ENCODE measurements around the gene MAD1L1. TPM values are rescaled to one million over a fixed set of nuclear protein-coding genes. Genes with fewer than 3 reads are reported as not detected.
"Not testable (repeated sequence)": the region's sequence is repeated elsewhere in the genome, so short reads cannot be mapped to it uniquely, and the experiment has no call there.

Gene MAD1L1
- total and polyA plus RNA-seq, 10 donors, result 47.3 to 118 (median 68.2) TPM

DNA sequence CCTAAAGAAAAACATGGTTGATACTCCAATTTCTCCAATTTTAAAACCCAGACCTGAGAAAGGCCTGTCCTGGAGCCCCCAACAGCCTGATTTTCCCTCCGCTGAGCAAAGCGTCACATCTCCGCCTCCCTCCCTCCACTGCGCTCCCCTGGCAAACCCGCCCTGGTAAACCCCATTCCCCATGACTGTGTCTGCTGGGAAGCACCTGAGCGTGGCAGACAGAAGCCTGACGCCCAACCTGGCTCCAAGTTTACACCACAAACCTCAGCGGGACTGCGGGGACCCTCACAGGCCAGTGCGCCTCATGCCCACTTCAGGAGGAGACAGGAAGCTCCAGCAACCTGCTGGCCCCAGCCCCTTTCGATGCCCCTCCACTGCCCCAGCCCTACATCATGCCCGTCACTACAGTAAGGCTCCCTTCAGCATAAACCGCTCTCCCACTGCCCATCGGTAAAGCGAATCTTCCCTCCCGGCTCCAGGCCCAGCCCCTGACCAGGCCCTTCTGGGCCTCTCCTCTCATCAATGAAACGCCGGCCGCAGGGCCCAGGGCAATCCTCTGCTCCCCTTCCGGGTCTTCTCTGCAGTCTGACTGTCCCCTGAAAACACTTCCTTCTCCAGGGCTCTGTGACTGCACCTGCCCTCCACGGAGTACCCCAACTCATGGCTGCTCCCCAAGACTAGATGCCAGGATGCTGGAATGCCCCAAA lies 233.3 kb downstream of the MAD1L1 start:
- intact Hi-C loops (cut with DNase I; ENCODE audit: low total_unique reads), result no loop called here
- Histone ChIP-seq H3K4me1 (peaks cover 0 to 21% (median 7%) of the 10 kb centered on the region in 6 donors), H3K27me3 (replicated peaks in 1 of 7) (no peaks in the 10 kb centered on the region), H3K4me3 (no peak overlapping the region), H3K27ac (no peak overlapping the region), H3K36me3 (peaks cover 0 to 45% (median 1%) of the 10 kb centered on the region in 6 donors), H3K9me3 (no peaks in the 10 kb centered on the region)
- TF ChIP-seq, protein P1, sequence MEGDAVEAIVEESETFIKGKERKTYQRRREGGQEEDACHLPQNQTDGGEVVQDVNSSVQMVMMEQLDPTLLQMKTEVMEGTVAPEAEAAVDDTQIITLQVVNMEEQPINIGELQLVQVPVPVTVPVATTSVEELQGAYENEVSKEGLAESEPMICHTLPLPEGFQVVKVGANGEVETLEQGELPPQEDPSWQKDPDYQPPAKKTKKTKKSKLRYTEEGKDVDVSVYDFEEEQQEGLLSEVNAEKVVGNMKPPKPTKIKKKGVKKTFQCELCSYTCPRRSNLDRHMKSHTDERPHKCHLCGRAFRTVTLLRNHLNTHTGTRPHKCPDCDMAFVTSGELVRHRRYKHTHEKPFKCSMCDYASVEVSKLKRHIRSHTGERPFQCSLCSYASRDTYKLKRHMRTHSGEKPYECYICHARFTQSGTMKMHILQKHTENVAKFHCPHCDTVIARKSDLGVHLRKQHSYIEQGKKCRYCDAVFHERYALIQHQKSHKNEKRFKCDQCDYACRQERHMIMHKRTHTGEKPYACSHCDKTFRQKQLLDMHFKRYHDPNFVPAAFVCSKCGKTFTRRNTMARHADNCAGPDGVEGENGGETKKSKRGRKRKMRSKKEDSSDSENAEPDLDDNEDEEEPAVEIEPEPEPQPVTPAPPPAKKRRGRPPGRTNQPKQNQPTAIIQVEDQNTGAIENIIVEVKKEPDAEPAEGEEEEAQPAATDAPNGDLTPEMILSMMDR (IDR thresholded peaks at IDR 0.05 in 8 of 11, conservative IDR thresholded peaks at IDR 0.05 in 3 of 11), result no peak
- no peak for TF ChIP-seq POLR2A (IDR thresholded peaks at IDR 0.05)
- TF ChIP-seq POLR2AphosphoS5 (IDR thresholded peaks at IDR 0.05), result no peak
- peak; percentile 51 for DNase-seq
- 90 to 93% (median 92%) methylated on average over 20 to 21 of the region's 21 CpGs for WGBS, 5 donors

DNA sequence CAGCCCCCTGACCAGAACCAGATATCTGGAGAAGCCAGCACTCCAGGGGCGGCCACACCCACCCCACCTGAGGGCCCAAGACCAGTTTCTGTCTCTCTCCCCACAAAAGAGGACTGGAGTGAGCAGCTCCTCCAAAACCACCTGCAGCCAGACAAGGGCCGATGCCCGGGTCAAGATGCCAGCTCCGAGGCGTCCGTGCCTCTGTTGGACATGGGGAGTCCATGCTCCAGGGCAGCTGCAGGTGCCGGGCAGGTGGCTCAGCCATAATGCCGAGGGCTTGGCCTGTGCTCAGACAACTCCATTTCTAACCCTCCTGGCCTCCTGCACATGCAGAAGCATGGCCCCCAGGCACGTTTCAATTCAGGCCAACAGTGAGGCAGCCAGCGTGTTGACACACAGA lies 234.6 kb downstream of the MAD1L1 start:
- TF ChIP-seq, protein P1 (IDR thresholded peaks at IDR 0.05 in 8 of 11, conservative IDR thresholded peaks at IDR 0.05 in 3 of 11), result no peak
- TF ChIP-seq POLR2A (IDR thresholded peaks at IDR 0.05), result no peak
- no peak for TF ChIP-seq POLR2AphosphoS5 (IDR thresholded peaks at IDR 0.05)
- H3K36me3 ChIP-seq, result peaks cover 0 to 32% (median 0%) of the 10 kb centered on the region in 6 donors
- H3K27me3 ChIP-seq (replicated peaks in 1 of 7), result no peaks in the 10 kb centered on the region
- no peak overlapping the region for H3K27ac ChIP-seq
- H3K9me3 ChIP-seq, result no peaks in the 10 kb centered on the region
- intact Hi-C loops (cut with DNase I; ENCODE audit: low total_unique reads), result no loop called here
- 85 to 100% (median 95%) methylated on average over 6 to 10 of the region's 10 CpGs for WGBS, 5 donors
- H3K4me1 ChIP-seq, result peaks cover 0 to 33% (median 12%) of the 10 kb centered on the region in 6 donors
- DNase-seq, result no peak
- no peak overlapping the region for H3K4me3 ChIP-seq

DNA sequence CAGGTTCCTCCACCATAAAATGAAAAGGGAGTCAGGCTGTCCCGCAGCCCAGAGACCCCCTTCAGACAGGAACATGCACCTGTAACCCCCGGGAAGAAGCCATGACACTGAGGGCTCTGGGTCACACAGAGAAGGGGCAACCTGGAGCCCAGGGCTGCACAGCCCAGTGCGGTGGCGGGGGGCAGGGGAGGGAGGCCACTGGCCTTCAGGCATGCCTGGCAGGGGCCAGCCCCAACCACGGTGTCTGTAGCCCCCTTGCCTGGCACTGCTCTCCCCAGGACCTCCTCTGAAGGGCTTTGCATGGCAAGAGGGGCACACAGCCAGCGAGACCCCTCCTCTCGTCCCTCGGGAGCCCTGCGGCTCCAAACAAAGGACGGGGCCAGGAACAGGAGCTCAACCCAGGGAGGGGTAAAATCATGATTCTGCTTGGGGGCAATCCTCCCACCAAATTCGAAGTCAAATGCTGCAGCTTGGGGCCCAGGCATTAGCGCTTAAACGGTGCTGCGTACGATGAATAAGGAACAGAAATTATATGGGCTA lies 235.1 kb downstream of the MAD1L1 start:
- no peak for DNase-seq
- Histone ChIP-seq H3K9me3 (no peaks in the 10 kb centered on the region), H3K4me3 (no peak overlapping the region), H3K36me3 (peaks cover 0 to 32% (median 0%) of the 10 kb centered on the region in 6 donors), H3K27me3 (replicated peaks in 1 of 7) (no peaks in the 10 kb centered on the region), H3K27ac (no peak overlapping the region), H3K4me1 (peaks cover 0 to 38% (median 13%) of the 10 kb centered on the region in 6 donors)
- 85 to 93% (median 90%) methylated on average over 12 to 15 of the region's 15 CpGs for WGBS, 5 donors
- TF ChIP-seq POLR2AphosphoS5 (IDR thresholded peaks at IDR 0.05) (no peak), POLR2A (IDR thresholded peaks at IDR 0.05) (no peak)
- TF ChIP-seq, protein P1 (IDR thresholded peaks at IDR 0.05 in 8 of 11, conservative IDR thresholded peaks at IDR 0.05 in 3 of 11), result no peak
- intact Hi-C loops (cut with DNase I; ENCODE audit: low total_unique reads), result no loop called here

DNA sequence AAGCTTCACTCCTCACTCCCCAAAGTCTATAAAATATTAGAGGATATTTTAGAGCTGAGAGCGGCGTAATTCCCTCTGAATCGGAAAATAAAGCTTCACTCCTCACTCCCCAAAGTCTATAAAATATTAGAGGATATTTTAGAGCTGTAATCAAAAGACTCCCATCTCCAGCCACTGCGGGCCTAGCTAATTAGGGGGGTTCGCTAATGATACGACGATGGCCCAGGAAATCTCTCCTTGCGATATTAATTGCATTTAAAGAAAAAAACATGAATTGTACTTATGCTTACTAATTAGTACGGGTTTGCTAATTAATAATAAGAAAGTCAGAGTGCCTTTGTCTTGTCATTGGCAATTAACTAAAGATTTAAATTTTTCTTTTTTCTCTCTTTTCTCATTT lies 235.9 kb downstream of the MAD1L1 start:
- DNase-seq, result no peak

DNA sequence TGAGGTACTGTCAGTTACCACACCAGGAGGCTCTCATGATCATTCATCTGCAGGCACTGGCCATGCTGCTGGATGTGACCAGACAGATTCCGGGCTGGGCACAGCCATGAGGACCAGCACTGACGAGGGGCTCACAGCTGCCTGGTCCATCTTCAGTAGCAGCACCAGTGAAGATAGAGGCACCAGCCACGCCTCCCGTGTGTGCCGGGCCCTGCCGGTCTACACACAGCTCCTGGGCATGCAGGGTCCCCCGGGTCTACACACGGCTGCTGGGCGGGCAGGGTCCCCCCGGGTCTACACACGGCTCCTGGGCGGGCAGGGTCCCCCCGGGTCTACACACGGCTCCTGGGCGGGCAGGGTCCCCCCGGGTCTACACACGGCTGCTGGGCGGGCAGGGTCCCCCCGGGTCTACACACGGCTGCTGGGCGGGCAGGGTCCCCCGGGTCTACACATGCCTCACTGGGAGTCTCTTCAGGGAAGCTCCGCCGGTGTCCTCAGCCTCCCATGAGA lies 236.8 kb downstream of the MAD1L1 start:
- H3K9me3 ChIP-seq; DNase-seq; intact Hi-C loops (cut with DNase I; ENCODE audit: low total_unique reads); H3K27me3 ChIP-seq (replicated peaks in 1 of 7); H3K4me3 ChIP-seq; H3K27ac ChIP-seq: not testable (repeated sequence)
- Histone ChIP-seq H3K36me3 (peaks cover 0 to 17% (median 0%) of the 10 kb centered on the region in 6 donors), H3K4me1 (peaks cover 0 to 33% (median 13%) of the 10 kb centered on the region in 6 donors)
- WGBS, 5 donors, result 91 to 95% (median 94%) methylated on average over 13 to 24 of the region's 24 CpGs

More for the DNA sequence above, 235.9 kb downstream of the MAD1L1 start:
- peaks cover 0 to 40% (median 13%) of the 10 kb centered on the region in 6 donors for H3K4me1 ChIP-seq
- peaks cover 0 to 25% (median 0%) of the 10 kb centered on the region in 6 donors for H3K36me3 ChIP-seq
- no peak overlapping the region for H3K27ac ChIP-seq
- TF ChIP-seq POLR2A (IDR thresholded peaks at IDR 0.05) (no peak), POLR2AphosphoS5 (IDR thresholded peaks at IDR 0.05) (no peak)
- TF ChIP-seq, protein P1 (IDR thresholded peaks at IDR 0.05 in 8 of 11, conservative IDR thresholded peaks at IDR 0.05 in 3 of 11), result no peak
- no peaks in the 10 kb centered on the region for H3K27me3 ChIP-seq (replicated peaks in 1 of 7)
- intact Hi-C loops (cut with DNase I; ENCODE audit: low total_unique reads), result no loop called here
- no peaks in the 10 kb centered on the region for H3K9me3 ChIP-seq
- 93 to 97% (median 96%) methylated on average over 7 to 9 of the region's 9 CpGs for WGBS, 5 donors
- no peak overlapping the region for H3K4me3 ChIP-seq
